ENCODE results near the gene BBC3.

- TF ChIP-seq CTCF (IDR thresholded peaks at IDR 0.05) (no peak), POLR2A (IDR thresholded peaks at IDR 0.05) (no peak)
Observed at GRCh38 chr19:47210180-47210490, 20.9 kb downstream of the BBC3 start.
